ENCODE data around the gene NCAM1. TPM values are rescaled to one million over a fixed set of nuclear protein-coding genes. Genes with fewer than 3 reads are reported as not detected.

NCAM1 gene
- total RNA-seq, 4 donors from 2014 or later, result 94.8 to 195 (median 150) TPM

DNA sequence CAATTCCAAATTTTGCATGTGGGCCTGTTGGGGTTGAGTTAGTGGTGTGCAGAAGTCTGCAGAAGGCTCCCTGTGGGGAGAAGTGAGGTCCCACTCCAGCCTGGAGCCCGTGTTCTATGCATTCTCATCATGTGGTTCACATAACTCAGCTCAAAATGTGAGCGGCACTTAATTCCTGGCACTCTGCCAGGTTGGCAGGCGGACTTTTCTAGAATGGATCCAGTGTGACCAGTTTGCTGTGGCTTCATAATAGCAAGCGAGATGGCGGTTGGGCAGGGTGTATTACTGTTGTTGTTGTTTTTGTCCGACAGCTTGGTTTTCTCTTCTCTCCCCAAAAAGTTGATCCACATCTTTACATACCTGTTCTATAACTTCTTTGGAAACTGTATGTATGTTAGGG is 206.4 kb downstream of the NCAM1 start:
- no peaks in the 10 kb centered on the region for H3K36me3 ChIP-seq
- 50 to 59% methylated on average over 6 of the region's 6 CpGs for WGBS, 2 donors
- no peak overlapping the region for H3K27ac ChIP-seq
- no peaks in the 10 kb centered on the region for H3K9me3 ChIP-seq
- no peak for TF ChIP-seq POLR2A (IDR thresholded peaks at IDR 0.05)
- TF ChIP-seq, protein P1, sequence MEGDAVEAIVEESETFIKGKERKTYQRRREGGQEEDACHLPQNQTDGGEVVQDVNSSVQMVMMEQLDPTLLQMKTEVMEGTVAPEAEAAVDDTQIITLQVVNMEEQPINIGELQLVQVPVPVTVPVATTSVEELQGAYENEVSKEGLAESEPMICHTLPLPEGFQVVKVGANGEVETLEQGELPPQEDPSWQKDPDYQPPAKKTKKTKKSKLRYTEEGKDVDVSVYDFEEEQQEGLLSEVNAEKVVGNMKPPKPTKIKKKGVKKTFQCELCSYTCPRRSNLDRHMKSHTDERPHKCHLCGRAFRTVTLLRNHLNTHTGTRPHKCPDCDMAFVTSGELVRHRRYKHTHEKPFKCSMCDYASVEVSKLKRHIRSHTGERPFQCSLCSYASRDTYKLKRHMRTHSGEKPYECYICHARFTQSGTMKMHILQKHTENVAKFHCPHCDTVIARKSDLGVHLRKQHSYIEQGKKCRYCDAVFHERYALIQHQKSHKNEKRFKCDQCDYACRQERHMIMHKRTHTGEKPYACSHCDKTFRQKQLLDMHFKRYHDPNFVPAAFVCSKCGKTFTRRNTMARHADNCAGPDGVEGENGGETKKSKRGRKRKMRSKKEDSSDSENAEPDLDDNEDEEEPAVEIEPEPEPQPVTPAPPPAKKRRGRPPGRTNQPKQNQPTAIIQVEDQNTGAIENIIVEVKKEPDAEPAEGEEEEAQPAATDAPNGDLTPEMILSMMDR (IDR thresholded peaks at IDR 0.05), result no peak
- peaks cover 7 to 14% of the 10 kb centered on the region in 2 donors for H3K4me1 ChIP-seq
- DNase-seq, result peak; percentile 61 to 75
- intact Hi-C loops (cut with DNase I), result no loop called here
- no peak overlapping the region for H3K4me3 ChIP-seq (replicated peaks in 1 of 3)
- no peaks in the 10 kb centered on the region for H3K27me3 ChIP-seq

DNA sequence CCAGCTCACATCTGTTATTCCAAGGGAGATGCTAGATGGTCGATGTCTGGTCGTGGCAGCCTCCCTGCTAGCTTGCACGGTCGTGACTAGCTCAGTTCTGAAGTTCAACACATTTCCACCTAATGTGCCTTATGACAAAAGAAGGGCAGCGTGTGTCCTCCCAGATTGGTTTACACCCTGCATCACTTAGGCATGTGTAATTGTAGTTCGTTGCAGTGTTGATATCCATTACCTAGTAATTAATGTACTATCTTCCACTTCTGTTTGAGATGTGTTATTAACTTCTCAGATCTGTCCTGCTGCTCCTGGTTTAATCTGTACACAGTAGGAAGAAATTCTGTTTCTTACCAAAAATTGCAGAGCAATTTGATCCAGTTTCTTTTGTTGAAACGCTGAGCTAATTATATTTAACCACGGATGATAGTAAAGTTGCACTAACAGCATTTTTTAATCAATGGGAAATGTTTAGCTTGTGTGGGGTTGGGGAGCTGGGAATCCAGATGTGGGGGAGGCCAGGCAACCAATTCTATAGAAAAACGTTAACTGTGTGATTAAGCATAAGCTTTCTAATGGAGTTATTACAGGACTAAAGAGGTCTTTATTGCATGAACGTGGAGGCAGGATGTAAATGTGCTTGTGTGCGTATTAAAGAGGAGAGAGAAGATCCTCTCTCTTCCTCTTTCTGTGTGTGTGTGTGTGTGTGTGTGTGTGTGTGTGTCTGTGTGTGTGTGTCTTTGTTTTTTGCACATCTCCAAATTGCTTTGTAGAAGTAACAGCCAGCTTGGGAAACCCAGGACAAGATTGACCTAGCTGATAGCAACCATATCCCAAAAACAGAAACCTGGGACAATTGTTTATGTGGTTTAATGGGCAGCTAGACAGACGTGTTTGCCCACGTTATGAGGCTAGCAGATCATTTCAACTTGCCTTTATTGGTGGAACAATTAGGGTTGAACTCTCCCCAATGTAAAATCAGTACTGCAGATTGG is 207.4 kb downstream of the NCAM1 start:
- H3K27me3 ChIP-seq, result no peaks in the 10 kb centered on the region
- H3K9me3 ChIP-seq, result no peaks in the 10 kb centered on the region
- DNase-seq, result no peak
- no peak overlapping the region for H3K4me3 ChIP-seq (replicated peaks in 1 of 3)
- TF ChIP-seq POLR2A (IDR thresholded peaks at IDR 0.05), result no peak
- TF ChIP-seq, protein P1 (IDR thresholded peaks at IDR 0.05), result no peak
- H3K27ac ChIP-seq, result no peak overlapping the region
- H3K36me3 ChIP-seq, result no peaks in the 10 kb centered on the region
- WGBS, 2 donors, result 81 to 82% methylated on average over 13 of the region's 13 CpGs
- H3K4me1 ChIP-seq, result peaks cover 0 to 4% of the 10 kb centered on the region in 2 donors
- intact Hi-C loops (cut with DNase I), result no loop called here

DNA sequence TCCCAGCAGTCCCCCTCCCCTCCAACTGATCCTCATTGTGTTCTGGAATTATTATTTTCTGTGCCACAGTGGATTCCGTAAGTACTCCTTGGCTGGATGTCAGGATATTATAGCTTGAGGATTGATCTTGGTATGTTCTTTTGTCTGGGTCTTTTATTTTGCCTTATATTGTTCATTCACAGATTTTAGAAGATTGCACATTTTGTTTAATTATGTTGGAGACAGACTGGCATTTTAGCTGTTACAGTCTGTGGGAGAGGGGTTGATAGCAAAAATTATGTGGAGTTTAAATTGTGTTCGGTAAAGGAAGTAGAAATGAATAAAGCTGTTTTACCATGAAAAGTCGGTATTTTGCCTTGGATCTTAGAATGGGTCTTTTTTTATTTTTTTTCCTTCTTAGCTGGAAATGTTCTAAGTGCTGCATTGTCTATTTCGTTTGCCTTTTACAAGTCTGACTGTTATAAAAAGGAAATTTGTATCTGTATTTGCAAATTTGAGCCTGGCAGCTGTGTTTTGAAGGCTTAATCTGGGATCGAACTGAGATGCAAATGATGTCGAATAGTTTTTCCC is 211.2 kb downstream of the NCAM1 start:
- Histone ChIP-seq H3K36me3 (no peaks in the 10 kb centered on the region), H3K4me1 (peaks cover 0 to 8% of the 10 kb centered on the region in 2 donors), H3K27me3 (no peaks in the 10 kb centered on the region), H3K4me3 (replicated peaks in 1 of 3) (no peak overlapping the region), H3K27ac (no peak overlapping the region), H3K9me3 (no peaks in the 10 kb centered on the region)
- no peak for TF ChIP-seq POLR2A (IDR thresholded peaks at IDR 0.05)
- TF ChIP-seq, protein P1 (IDR thresholded peaks at IDR 0.05), result no peak
- intact Hi-C loops (cut with DNase I), result no loop called here
- DNase-seq, result no peak
- 86 to 89% methylated on average over 6 of the region's 6 CpGs for WGBS, 2 donors

DNA sequence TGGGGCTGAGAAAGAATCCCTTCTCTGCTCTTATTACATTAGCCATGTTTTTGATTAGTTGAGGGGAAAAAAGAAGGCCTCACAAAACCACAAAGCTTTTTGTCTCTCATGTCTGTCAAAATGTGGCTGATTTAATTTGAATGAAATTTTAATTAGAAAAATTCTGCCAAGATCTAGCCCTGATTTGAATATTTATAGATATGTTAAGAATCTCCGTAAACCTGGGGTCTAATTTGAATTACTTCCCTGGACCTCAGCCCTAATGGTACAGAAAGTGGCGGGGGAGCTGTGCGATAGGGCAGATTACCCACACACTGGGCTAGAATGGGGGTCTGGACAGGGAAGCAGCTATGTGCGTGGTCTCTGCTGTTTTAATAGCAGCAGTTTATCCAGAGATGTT is 211.9 kb downstream of the NCAM1 start:
- TF ChIP-seq, protein P1 (IDR thresholded peaks at IDR 0.05), result no peak
- TF ChIP-seq POLR2A (IDR thresholded peaks at IDR 0.05), result no peak
- no peak for DNase-seq
- Histone ChIP-seq H3K9me3 (no peaks in the 10 kb centered on the region), H3K4me3 (replicated peaks in 1 of 3) (no peak overlapping the region), H3K4me1 (peaks cover 0 to 8% of the 10 kb centered on the region in 2 donors), H3K27me3 (no peaks in the 10 kb centered on the region), H3K27ac (no peak overlapping the region), H3K36me3 (no peaks in the 10 kb centered on the region)
- intact Hi-C loops (cut with DNase I), result no loop called here
- WGBS, 2 donors, result 95 to 96% methylated on average over 4 of the region's 4 CpGs

DNA sequence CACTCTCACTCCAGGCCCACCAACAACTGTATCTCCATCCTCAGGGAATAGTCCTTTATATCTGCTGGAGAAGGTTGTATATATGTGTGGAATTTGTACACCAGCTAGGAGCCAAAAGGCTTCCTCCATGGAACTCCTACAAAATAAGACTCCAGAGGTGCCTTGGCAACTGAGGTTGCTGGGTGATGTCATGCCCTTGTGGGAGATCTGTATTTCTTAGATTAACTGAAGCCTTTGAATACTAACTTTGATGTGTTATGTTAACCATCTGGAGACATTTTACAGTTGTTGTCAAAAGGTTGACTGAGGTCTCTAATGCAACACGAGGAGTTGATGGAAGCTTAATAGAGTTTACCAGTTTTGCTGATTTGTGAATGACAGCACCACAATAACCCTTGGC is 213.7 kb downstream of the NCAM1 start:
- H3K9me3 ChIP-seq, result no peaks in the 10 kb centered on the region
- 88 to 89% methylated on average over 1 of the region's 1 CpG for WGBS, 2 donors
- DNase-seq, result no peak
- intact Hi-C loops (cut with DNase I), result no loop called here
- no peaks in the 10 kb centered on the region for H3K36me3 ChIP-seq
- H3K27me3 ChIP-seq, result no peaks in the 10 kb centered on the region
- peaks cover 0 to 8% of the 10 kb centered on the region in 2 donors for H3K4me1 ChIP-seq
- H3K4me3 ChIP-seq (replicated peaks in 1 of 3), result no peak overlapping the region
- TF ChIP-seq POLR2A (IDR thresholded peaks at IDR 0.05), result no peak
- TF ChIP-seq, protein P1 (IDR thresholded peaks at IDR 0.05), result no peak
- no peak overlapping the region for H3K27ac ChIP-seq

Measured in thyroid gland (tissue), 4 donors.